Caco-2 (cell line): ENCODE results near the gene UPP2. TPM values are rescaled to one million over a fixed set of nuclear protein-coding genes. Genes with fewer than 3 reads are reported as not detected.

Experiments
- BruUV-seq: library from RNA; stranded (reverse); fragments of 400-500 nt; replicated peaks from 2 replicates; lab custom pipeline; 2021; lab: Mats Ljungman, UMichigan
- CTCF ChIA-PET: fragments of 300-600 bp; sonication (Branson Sonifier 250); formaldehyde crosslinking; loops from one replicate; lab custom pipeline; 2022; ENCODE audit warnings: antibody characterized with exemption; lab: Charles Lee
- POLR2A ChIA-PET: fragments of 300-600 bp; sonication (Branson Sonifier 250); formaldehyde crosslinking; loops from one replicate; lab custom pipeline; 2022; ENCODE audit warnings: antibody characterized with exemption; lab: Charles Lee
- DNase-seq, 2 experiments: peaks; one replicate each; pipeline versions ENCODE4 v3.0.0 to v3.0.0-alpha.2; 2020 to 2022
- H3K27me3 ChIP-seq: replicated peaks from 2 replicates; pipeline ENCODE4 v1.6.0; 2011; ENCODE audit warnings: low read length; ENCODE audit not compliant: control insufficient read depth, insufficient read depth
- H3K36me3 ChIP-seq: 2 replicates; pipeline ENCODE4 v1.5.1; 2011; ENCODE audit warnings: low read length; ENCODE audit not compliant: control insufficient read depth, insufficient read depth
- H3K4me1 ChIP-seq: fragments of 250-450 bp; sonication (Bioruptor Pico); 2 replicates; pipeline ENCODE4 v1.5.1; 2020; ENCODE audit warnings: mild to moderate bottlenecking
- H3K4me3 ChIP-seq: 2 replicates; pipeline ENCODE4 v1.5.1; 2011; ENCODE audit warnings: low read depth, mild to moderate bottlenecking, control low read depth, low read length
- H3K9me3 ChIP-seq: fragments of 250-450 bp; sonication (Bioruptor Pico); 2 replicates; pipeline ENCODE4 v1.5.1; 2020; ENCODE audit warnings: mild to moderate bottlenecking, moderate library complexity
- H3K27ac Mint-ChIP-seq: one replicate; pipeline ENCODE4 v1.8.0; 2022; ENCODE audit warnings: mixed read lengths; ENCODE audit not compliant: unreplicated experiment
- H3K27me3 Mint-ChIP-seq: one replicate; pipeline ENCODE4 v1.8.0; 2022; ENCODE audit warnings: mixed read lengths; ENCODE audit not compliant: insufficient read depth, unreplicated experiment
- H3K36me3 Mint-ChIP-seq: one replicate; pipeline ENCODE4 v1.8.0; 2022; ENCODE audit warnings: mild to moderate bottlenecking, mixed read lengths; ENCODE audit not compliant: insufficient read depth, unreplicated experiment
- H3K4me1 Mint-ChIP-seq: one replicate; pipeline ENCODE4 v1.8.0; 2022; ENCODE audit warnings: low read depth, mixed read lengths; ENCODE audit not compliant: unreplicated experiment
- H3K4me3 Mint-ChIP-seq: one replicate; pipeline ENCODE4 v1.8.0; 2022; ENCODE audit warnings: mild to moderate bottlenecking, moderate library complexity, mixed read lengths; ENCODE audit not compliant: unreplicated experiment
- H3K9me3 Mint-ChIP-seq: one replicate; pipeline ENCODE4 v1.8.0; 2022; ENCODE audit warnings: mixed read lengths; ENCODE audit not compliant: unreplicated experiment
- CTCF ChIP-seq, 2 experiments: fragments of 200-600 bp in 1 of 2; IDR thresholded peaks; 1 replicate in 1 of 2; 2 replicates in 1 of 2; pipeline versions ENCODE4 v1.5.1 to v1.8.0; 2011 to 2022; ENCODE audit warnings: antibody characterized with exemption in 1 of 2, control low read depth in 1 of 2, inconsistent platforms in 1 of 2, low read depth in 1 of 2, low read length in 1 of 2, mild to moderate bottlenecking in 1 of 2, moderate library complexity in 1 of 2; ENCODE audit not compliant: insufficient read depth in 1 of 2, severe bottlenecking in 1 of 2, unreplicated experiment in 1 of 2
- intact Hi-C: fragments of 100-400 bp; cut with micrococcal nuclease; formaldehyde crosslinking; loops from one replicate; pipeline ENCODE4 v1.10.0; 2022; ENCODE audit not compliant: unreplicated experiment
- total RNA-seq: library from RNA; stranded (reverse); gene quantifications from 2 replicates; pipeline ENCODE4 v1.2.3, GENCODE V29; 2022

The UPP2 gene
- total RNA-seq, 1 experiment from 2014 or later: not detected

- DNase-seq: peak; percentile 61 to 75
- no TSS peak for BruUV-seq
- peaks cover 52% of the 10 kb centered on the region for H3K4me1 Mint-ChIP-seq
- POLR2A ChIA-PET: no interaction called here
- Histone ChIP-seq H3K4me1 (peaks cover 64% of the 10 kb centered on the region), H3K27me3 (no peaks in the 10 kb centered on the region), H3K36me3 (no peaks in the 10 kb centered on the region), H3K4me3 (no peak overlapping the region), H3K9me3 (peaks cover 11% of the 10 kb centered on the region; the same call in 1 of the 2 replicates)
- H3K4me3 Mint-ChIP-seq: no peak overlapping the region
- no peaks in the 10 kb centered on the region for H3K27me3 Mint-ChIP-seq
- H3K27ac Mint-ChIP-seq: peak overlapping the region; percentile 64
- H3K9me3 Mint-ChIP-seq: peaks cover 14% of the 10 kb centered on the region
- TF ChIP-seq CTCF (IDR thresholded peaks at IDR 0.05; ENCODE audit: insufficient read depth in 1 of 2, low read depth in 1 of 2, low read length in 1 of 2, severe bottlenecking in 1 of 2, unreplicated experiment in 1 of 2): no peak
- H3K36me3 Mint-ChIP-seq: no peaks in the 10 kb centered on the region
- intact Hi-C loops: loop anchor here (2.0 to 5.0 kb wide), 2 partner anchors 34 to 329 kb away; partner anchors contain the start of genes CCDC148 and PKP4
- CTCF ChIA-PET: interaction anchor here (0.6 to 0.9 kb wide), 3 partner anchors 8 to 97 kb away, joined by 3 read pairs; no protein-coding TSS in a partner anchor
Measured at GRCh38 chr2:158128168-158128973, 26.7 kb downstream of the UPP2 start.

GRCh38 chr2:158129037-158129436, 27.4 kb downstream of the UPP2 start:
- ChIA-PET POLR2A (no interaction called here), CTCF (interaction anchor here (0.9 kb wide), 2 partner anchors 14 to 97 kb away, joined by 3 read pairs; no protein-coding TSS in a partner anchor)
- Mint-ChIP-seq H3K4me3 (no peak overlapping the region), H3K4me1 (peaks cover 52% of the 10 kb centered on the region), H3K27ac (peak overlapping the region; percentile 64), H3K9me3 (peaks cover 17% of the 10 kb centered on the region), H3K27me3 (no peaks in the 10 kb centered on the region), H3K36me3 (no peaks in the 10 kb centered on the region)
- no peak for DNase-seq
- no TSS peak for BruUV-seq
- no peaks in the 10 kb centered on the region for H3K36me3 ChIP-seq
- intact Hi-C loops: loop anchor here (2.0 to 5.0 kb wide), 2 partner anchors 34 to 328 kb away; partner anchors contain the start of genes CCDC148 and PKP4
- no peak overlapping the region for H3K4me3 ChIP-seq
- peaks cover 64% of the 10 kb centered on the region for H3K4me1 ChIP-seq
- H3K9me3 ChIP-seq: peaks cover 11% of the 10 kb centered on the region; the same call in 1 of the 2 replicates
- no peaks in the 10 kb centered on the region for H3K27me3 ChIP-seq
- no peak for TF ChIP-seq CTCF (IDR thresholded peaks at IDR 0.05; ENCODE audit: insufficient read depth in 1 of 2, low read depth in 1 of 2, low read length in 1 of 2, severe bottlenecking in 1 of 2, unreplicated experiment in 1 of 2)

- intact Hi-C loops: loop anchor here (1.0 kb wide), 3 partner anchors 12 to 101 kb away; no protein-coding TSS in a partner anchor
Measured at GRCh38 chr2:158130832-158131473, 29.3 kb downstream of the UPP2 start.

More at GRCh38 chr2:158130832-158131473, 29.3 kb downstream of the UPP2 start:
- ChIA-PET CTCF (interaction anchor here (0.6 kb wide), 1 partner anchor 128 kb away, joined by 3 read pairs; no protein-coding TSS in a partner anchor), POLR2A (interaction anchor here (0.6 kb wide), 1 partner anchor 327 kb away, joined by 3 read pairs; no protein-coding TSS in a partner anchor)
- Mint-ChIP-seq H3K4me3 (peak overlapping the region; percentile 57), H3K27ac (peak overlapping the region; percentile 85), H3K4me1 (peaks cover 42% of the 10 kb centered on the region), H3K27me3 (no peaks in the 10 kb centered on the region), H3K9me3 (peaks cover 17% of the 10 kb centered on the region), H3K36me3 (no peaks in the 10 kb centered on the region)
- peak; percentile 63 to 76 for DNase-seq
- no peak overlapping the region for H3K4me3 ChIP-seq
- peaks cover 11% of the 10 kb centered on the region; the same call in 1 of the 2 replicates for H3K9me3 ChIP-seq
- no peak for TF ChIP-seq CTCF (IDR thresholded peaks at IDR 0.05; ENCODE audit: insufficient read depth in 1 of 2, low read depth in 1 of 2, low read length in 1 of 2, severe bottlenecking in 1 of 2, unreplicated experiment in 1 of 2)
- H3K36me3 ChIP-seq: no peaks in the 10 kb centered on the region
- peaks cover 72% of the 10 kb centered on the region for H3K4me1 ChIP-seq
- H3K27me3 ChIP-seq: no peaks in the 10 kb centered on the region
- BruUV-seq: no TSS peak
